Hepatocyte (in vitro differentiated cells): ENCODE data around the gene ESPNL.

ENCODE experiments used
- CTCF ChIP-seq: fragments of 200-600 bp; sonication (generic); IDR thresholded peaks from 2 replicates; pipeline ENCODE4 v1.5.1; 2016; ENCODE audit warnings: antibody characterized with exemption, mild to moderate bottlenecking; ENCODE audit not compliant: poor library complexity
- EZH2 ChIP-seq: fragments of 200-600 bp; sonication (generic); IDR thresholded peaks from 2 replicates; pipeline ENCODE4 v1.6.1; 2016; ENCODE audit warnings: antibody characterized with exemption, mild to moderate bottlenecking, borderline replicate concordance
- EZH2phosphoT487 ChIP-seq: fragments of 200-600 bp; sonication (generic); IDR thresholded peaks from one replicate; pipeline ENCODE4 v1.6.1; 2018; ENCODE audit warnings: antibody characterized with exemption, mild to moderate bottlenecking, low read depth, moderate library complexity; ENCODE audit not compliant: unreplicated experiment, severe bottlenecking

DNA sequence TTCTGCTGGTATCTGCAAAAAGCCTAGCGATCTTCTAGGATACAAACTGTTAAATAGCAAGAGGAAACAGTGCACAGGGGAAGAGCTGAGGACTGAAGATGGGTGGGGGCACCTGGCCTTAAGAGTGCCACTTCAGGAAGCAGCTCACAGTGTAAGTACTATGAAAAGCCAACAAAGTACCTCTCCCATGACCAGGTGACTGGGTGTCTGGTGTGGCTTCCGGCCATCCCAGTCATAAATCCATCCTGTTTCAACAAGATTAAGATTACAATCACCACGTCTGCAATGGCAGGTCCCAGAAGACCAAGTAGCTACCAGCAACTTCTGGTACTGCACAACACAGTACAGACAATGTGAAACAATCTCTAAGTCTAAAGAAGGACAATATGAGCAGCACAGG is 74.6 kb downstream of the ESPNL start:
- TF ChIP-seq CTCF (no peak), EZH2 (no peak), EZH2phosphoT487 (no peak)
